ENCODE results near the gene TNRC6B.
"Not testable (repeated sequence)": the region's sequence is repeated elsewhere in the genome, so short reads cannot be mapped to it uniquely, and the experiment has no call there.

GRCh38 chr22:40222979-40223378, 45.3 kb downstream of the TNRC6B start:
- TF ChIP-seq CTCF, POLR2A, EP300 (IDR thresholded peaks at IDR 0.05): not testable (repeated sequence)

Measured in tibial nerve (tissue), 4 donors.